Esophagus muscularis mucosa (tissue), 4 donors: Measurements from ENCODE around the gene CCL18. TPM values are rescaled to one million over a fixed set of nuclear protein-coding genes. Genes with fewer than 3 reads are reported as not detected.
"Not testable (repeated sequence)": the region's sequence is repeated elsewhere in the genome, so short reads cannot be mapped to it uniquely, and the experiment has no call there.

Experiments
- DNase-seq: peaks from one replicate; pipeline ENCODE4 v3.0.0-alpha.2; 2017; ENCODE audit errors: extremely low spot score
- H3K27ac ChIP-seq, 4 donors: fragments of 200-600 bp; sonication (generic); replicated peaks in 1 of 4; 1 replicate in 3 of 4; 2 replicates in 1 of 4; pipeline ENCODE4 v1.5.1; 2016 to 2019; ENCODE audit warnings: mild to moderate bottlenecking in 1 of 4
- H3K27me3 ChIP-seq, 4 donors: fragments of 200-600 bp; sonication (generic); one replicate each; pipeline versions ENCODE4 v1.5.1 to v1.6.0; 2016 to 2019
- H3K36me3 ChIP-seq, 4 donors: fragments of 200-600 bp; sonication (generic); one replicate each; pipeline ENCODE4 v1.5.1; 2016 to 2019
- H3K4me1 ChIP-seq, 4 donors: fragments of 200-600 bp; sonication (generic); one replicate each; pipeline ENCODE4 v1.5.1; 2016 to 2019
- H3K4me3 ChIP-seq, 4 donors: fragments of 200-600 bp; sonication (generic); 1 replicate in 2 of 4; 2 replicates in 2 of 4; pipeline ENCODE4 v1.5.1; 2016 to 2019; ENCODE audit warnings: mild to moderate bottlenecking in 4 of 4, moderate library complexity in 1 of 4
- H3K9me3 ChIP-seq, 4 donors: fragments of 200-600 bp; sonication (generic); 1 replicate in 3 of 4; 2 replicates in 1 of 4; pipeline ENCODE4 v1.5.1; 2016 to 2019
- EP300 ChIP-seq: sonication (generic); formaldehyde crosslinking; IDR thresholded peaks from one replicate; pipeline ENCODE4 v1.6.1; 2017; ENCODE audit warnings: antibody characterized with exemption
- POLR2A ChIP-seq: fragments of 450-650 bp; IDR thresholded peaks from one replicate; pipeline ENCODE4 v1.6.1; 2017; ENCODE audit warnings: antibody characterized with exemption, moderate library complexity, mild to moderate bottlenecking, low read depth
- POLR2AphosphoS5 ChIP-seq, 2 donors: sonication (generic); formaldehyde crosslinking; IDR thresholded peaks; one replicate each; pipeline ENCODE4 v1.6.1; 2017; ENCODE audit warnings: antibody characterized with exemption in 2 of 2
- WGBS: methylation state at CpG from one replicate; pipeline ENCODE4 v1.1.5; 2018; 5-methylcytosine and 5-hydroxymethylcytosine counted together
- intact Hi-C: fragments of 100-400 bp; cut with DNase I; formaldehyde crosslinking; loops from one replicate; pipeline ENCODE4 v1.15.1; 2023
- total RNA-seq, 4 donors: library from RNA; depleted of rRNA; stranded (reverse); fragments of >200 nt; gene quantifications; one replicate each; pipeline versions ENCODE4 v1.1.0 to v1.2.1, GENCODE V29; 2016
- TF ChIP-seq, protein P1 (sequence below), 3 experiments: fragments of 200-600 bp in 2 of 3; fragments of 450-650 bp in 1 of 3; sonication (generic) in 2 of 3; IDR thresholded peaks; one replicate each; pipeline ENCODE4 v1.5.1; 2017 to 2019; ENCODE audit warnings: antibody characterized with exemption in 3 of 3, mild to moderate bottlenecking in 2 of 3, moderate library complexity in 1 of 3

The CCL18 gene
- total RNA-seq, 4 donors from 2014 or later = 12.6 to 16.7 (median 13.3) TPM; not detected in 1

DNA sequence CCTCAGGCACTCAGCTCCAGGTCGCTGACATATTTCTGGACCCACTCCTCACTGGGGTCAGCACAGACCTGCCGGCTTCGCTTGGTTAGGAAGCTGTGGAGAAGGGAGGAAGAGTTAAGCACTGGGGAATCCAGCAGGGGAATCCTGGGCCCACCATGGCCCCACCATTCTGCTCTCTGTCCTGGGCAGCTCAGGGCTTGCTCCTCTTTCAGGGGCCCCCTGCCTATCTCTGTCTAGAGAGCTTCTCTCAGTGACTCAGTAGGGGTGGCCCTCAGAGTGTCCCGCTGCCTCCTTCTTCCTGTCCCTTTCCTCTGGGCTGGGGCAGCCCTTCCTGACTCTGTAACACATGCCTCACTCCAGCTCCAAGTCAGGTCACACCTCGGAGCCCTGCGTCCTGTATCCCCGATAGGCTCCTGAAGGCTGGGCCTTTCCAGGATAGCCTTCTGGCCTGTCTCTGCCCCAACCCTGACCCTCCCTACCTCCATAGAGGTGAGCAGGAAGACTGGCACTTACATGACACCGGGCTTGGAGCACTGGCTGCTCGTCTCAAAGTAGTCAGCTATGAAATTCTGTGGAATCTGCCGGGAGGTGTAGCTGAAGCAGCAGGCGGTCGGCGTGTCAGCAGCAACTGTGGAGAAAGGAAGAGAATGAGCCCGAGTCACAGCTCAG lies 24.7 kb downstream of the CCL18 start:
- TF ChIP-seq POLR2A = no peak
- no peak for TF ChIP-seq POLR2AphosphoS5 (IDR thresholded peaks at IDR 0.05)
- TF ChIP-seq, protein P1, sequence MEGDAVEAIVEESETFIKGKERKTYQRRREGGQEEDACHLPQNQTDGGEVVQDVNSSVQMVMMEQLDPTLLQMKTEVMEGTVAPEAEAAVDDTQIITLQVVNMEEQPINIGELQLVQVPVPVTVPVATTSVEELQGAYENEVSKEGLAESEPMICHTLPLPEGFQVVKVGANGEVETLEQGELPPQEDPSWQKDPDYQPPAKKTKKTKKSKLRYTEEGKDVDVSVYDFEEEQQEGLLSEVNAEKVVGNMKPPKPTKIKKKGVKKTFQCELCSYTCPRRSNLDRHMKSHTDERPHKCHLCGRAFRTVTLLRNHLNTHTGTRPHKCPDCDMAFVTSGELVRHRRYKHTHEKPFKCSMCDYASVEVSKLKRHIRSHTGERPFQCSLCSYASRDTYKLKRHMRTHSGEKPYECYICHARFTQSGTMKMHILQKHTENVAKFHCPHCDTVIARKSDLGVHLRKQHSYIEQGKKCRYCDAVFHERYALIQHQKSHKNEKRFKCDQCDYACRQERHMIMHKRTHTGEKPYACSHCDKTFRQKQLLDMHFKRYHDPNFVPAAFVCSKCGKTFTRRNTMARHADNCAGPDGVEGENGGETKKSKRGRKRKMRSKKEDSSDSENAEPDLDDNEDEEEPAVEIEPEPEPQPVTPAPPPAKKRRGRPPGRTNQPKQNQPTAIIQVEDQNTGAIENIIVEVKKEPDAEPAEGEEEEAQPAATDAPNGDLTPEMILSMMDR (IDR thresholded peaks at IDR 0.05) = no peak
- TF ChIP-seq EP300 = no peak
- H3K27ac ChIP-seq = no peak overlapping the region
- no peak overlapping the region for H3K4me3 ChIP-seq
- H3K9me3 ChIP-seq = no peaks in the 10 kb centered on the region
- WGBS = 75% methylated on average over 12 of the region's 14 CpGs
- no peaks in the 10 kb centered on the region for H3K36me3 ChIP-seq
- intact Hi-C loops = no loop called here
- peaks cover 0 to 26% (median 0%) of the 10 kb centered on the region in 4 donors for H3K27me3 ChIP-seq
- no peaks in the 10 kb centered on the region for H3K4me1 ChIP-seq
- DNase-seq = no peak

DNA sequence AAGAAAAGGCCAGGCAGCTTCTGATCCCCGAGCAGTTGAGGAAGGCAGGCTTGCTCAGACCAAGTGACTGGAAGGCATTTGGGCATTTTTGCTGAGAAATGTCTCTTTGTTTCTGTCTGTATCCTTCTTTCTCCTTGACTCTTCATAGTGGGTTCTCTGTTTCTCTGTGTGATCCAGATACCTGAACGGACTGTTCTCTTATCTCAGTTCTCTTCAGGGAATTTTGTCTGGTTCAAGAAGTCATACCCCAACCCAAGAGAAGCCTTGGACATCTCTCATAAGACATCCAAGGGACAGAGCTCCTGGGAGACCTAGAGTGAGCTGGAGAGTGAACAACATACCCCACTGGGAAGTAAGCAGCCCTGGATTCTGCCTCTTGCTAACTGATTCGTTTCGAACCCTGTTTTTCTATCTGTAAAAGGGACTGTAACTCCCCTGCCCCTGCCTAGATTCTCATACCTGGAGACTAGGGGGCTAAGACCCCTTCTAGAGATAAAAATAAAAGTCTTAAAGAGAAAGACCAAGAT lies 25.3 kb downstream of the CCL18 start:
- Histone ChIP-seq H3K27ac (no peak overlapping the region), H3K9me3 (no peaks in the 10 kb centered on the region), H3K4me1 (no peaks in the 10 kb centered on the region), H3K27me3 (peaks cover 0 to 26% (median 0%) of the 10 kb centered on the region in 4 donors), H3K4me3 (no peak overlapping the region), H3K36me3 (no peaks in the 10 kb centered on the region)
- WGBS = 72% methylated on average over 4 of the region's 4 CpGs
- no peak for DNase-seq
- intact Hi-C loops = no loop called here
- TF ChIP-seq POLR2A = no peak
- no peak for TF ChIP-seq POLR2AphosphoS5 (IDR thresholded peaks at IDR 0.05)
- TF ChIP-seq, protein P1 (IDR thresholded peaks at IDR 0.05) = no peak
- no peak for TF ChIP-seq EP300

DNA sequence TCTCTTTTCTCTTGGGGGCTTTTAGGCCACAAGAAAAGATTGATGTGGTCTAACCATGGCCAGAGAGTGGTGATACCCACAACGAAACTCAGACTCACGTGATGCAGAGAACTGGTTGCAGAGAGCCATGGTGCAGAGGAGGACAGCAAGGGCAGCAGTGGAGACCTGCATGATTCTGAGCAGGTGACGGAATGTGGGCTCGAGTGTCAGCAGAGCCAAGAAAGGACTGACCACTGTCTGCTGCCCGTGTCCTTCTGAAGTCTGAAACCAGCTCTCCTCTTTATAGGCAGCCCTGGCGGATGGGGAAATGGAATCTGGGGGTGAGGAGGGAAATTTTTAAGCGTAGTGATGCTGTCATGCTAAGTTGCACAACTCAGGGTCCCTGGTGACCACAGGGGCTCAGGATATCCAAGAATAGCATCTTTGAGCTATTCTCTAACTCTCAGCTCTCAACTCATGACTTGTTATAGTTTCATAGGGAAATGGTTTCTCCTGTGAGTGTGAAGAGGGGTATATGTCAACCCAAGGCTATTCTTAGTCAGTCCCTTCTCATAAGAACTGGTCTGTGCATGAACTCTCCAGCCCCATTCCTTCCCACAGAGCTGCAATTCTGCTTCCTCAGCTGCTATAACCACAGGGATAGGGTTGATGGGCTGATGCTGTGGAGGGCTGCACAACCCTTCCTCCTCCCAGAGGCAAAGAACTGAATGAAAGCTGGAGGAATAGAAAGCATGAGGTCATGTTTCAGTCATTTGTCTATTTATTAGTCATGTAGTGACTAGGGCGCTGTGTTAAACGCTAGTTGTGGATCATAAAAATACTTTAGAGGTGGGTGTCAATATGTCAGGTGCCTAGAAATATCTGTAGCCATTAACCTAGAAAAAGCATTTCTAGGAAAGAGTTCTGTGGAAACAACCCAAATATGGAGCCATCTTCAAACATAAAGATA lies 26.1 kb downstream of the CCL18 start, which contains the start of gene CCL3:
Gene CCL3 (minus strand): TSS at position 256 of the 949 bp plus-strand sequence. CDS start 85 bp downstream, at position 171.
- Histone ChIP-seq H3K36me3 (no peaks in the 10 kb centered on the region), H3K27ac (no peak within 1 kb of the TSS), H3K4me3 (no peak within 1 kb of the TSS), H3K9me3 (no peaks in the 10 kb centered on the region), H3K27me3 (peaks cover 0 to 26% (median 0%) of the 10 kb centered on the region in 4 donors), H3K4me1 (no peaks in the 10 kb centered on the region)
- intact Hi-C loops = no loop called here
- 60% methylated on average over 9 of the region's 9 CpGs for WGBS
- no peak for DNase-seq
- TF ChIP-seq EP300 = no peak
- no peak for TF ChIP-seq POLR2AphosphoS5 (IDR thresholded peaks at IDR 0.05)
- TF ChIP-seq POLR2A = no peak
- TF ChIP-seq, protein P1 (IDR thresholded peaks at IDR 0.05) = no peak

DNA sequence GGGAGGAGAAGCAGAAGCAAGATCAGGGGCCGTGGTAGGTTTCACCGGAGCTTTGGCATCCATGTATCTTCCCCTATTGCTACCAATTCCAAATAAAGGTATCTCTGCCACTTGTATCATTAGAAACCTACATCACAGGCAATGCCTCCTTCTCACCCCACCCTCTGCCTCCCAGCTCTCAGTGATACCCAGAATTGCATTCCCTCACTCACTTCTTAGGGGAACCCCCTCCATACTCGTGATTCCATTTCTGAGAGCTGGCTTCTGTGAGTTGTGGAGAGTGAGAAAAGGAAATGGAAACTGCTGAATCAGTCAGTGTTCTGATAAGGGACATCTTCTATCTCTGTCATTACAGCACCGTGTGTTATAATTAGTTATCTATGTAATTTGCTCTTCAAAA lies 28.2 kb downstream of the CCL18 start:
- Histone ChIP-seq H3K27ac (no peak overlapping the region), H3K36me3 (no peaks in the 10 kb centered on the region)
- WGBS = 59% methylated on average over 4 of the region's 4 CpGs

DNA sequence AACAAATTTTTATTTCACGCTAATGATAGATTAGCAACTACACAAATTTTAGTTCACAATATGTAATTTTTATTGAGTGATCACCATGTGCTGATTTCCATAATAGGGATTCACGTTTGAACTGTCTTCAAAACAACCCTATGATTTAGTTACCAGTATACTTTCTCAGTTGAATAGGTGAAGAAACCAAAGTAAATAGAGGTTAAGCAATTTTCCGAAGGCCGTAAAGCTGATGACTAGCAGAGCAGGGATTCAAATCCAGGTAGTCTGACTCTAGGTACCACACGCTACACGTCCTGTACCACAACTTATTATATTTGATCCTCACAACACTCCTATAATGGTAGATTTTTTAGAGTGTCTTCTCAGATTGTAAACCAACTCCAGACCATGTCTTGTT lies 28.6 kb downstream of the CCL18 start:
- H3K27me3 ChIP-seq = peaks cover 0 to 26% (median 0%) of the 10 kb centered on the region in 4 donors
- H3K27ac ChIP-seq, DNase-seq, H3K36me3 ChIP-seq, H3K4me3 ChIP-seq, H3K4me1 ChIP-seq, intact Hi-C loops, H3K9me3 ChIP-seq: not testable (repeated sequence)
- 85% methylated on average over 6 of the region's 6 CpGs for WGBS

More for the DNA sequence above, 28.2 kb downstream of the CCL18 start:
- DNase-seq = no peak
- intact Hi-C loops = no loop called here
- Histone ChIP-seq H3K4me1 (no peaks in the 10 kb centered on the region), H3K9me3 (no peaks in the 10 kb centered on the region), H3K27me3 (peaks cover 0 to 26% (median 0%) of the 10 kb centered on the region in 4 donors), H3K4me3 (no peak overlapping the region)
- no peak for TF ChIP-seq POLR2A
- no peak for TF ChIP-seq POLR2AphosphoS5 (IDR thresholded peaks at IDR 0.05)
- TF ChIP-seq, protein P1 (IDR thresholded peaks at IDR 0.05) = no peak
- no peak for TF ChIP-seq EP300
